HUES6 (cell line): ENCODE data around the gene RPS6KB2.
A peak's percentile ranks its signal among the peaks of the same experiment; 100 is the strongest.
"Not testable (repeated sequence)": the region's sequence is repeated elsewhere in the genome, so short reads cannot be mapped to it uniquely, and the experiment has no call there.

Experiments used
- H3K27ac ChIP-seq: 2 replicates; pipeline ENCODE4 v1.7.0; 2013; ENCODE audit warnings: low read depth, mild to moderate bottlenecking, low read length, inconsistent platforms
- H3K27me3 ChIP-seq: 2 replicates; pipeline ENCODE4 v1.6.1; 2013; ENCODE audit warnings: low read length; ENCODE audit not compliant: control insufficient read depth, insufficient read depth
- H3K36me3 ChIP-seq: 2 replicates; pipeline ENCODE4 v1.6.1; 2013; ENCODE audit warnings: low read length; ENCODE audit not compliant: control insufficient read depth, insufficient read depth
- H3K4me1 ChIP-seq: 2 replicates; pipeline ENCODE4 v1.6.1; 2013; ENCODE audit warnings: low read length; ENCODE audit not compliant: control insufficient read depth, insufficient read depth
- H3K4me3 ChIP-seq: 2 replicates; pipeline ENCODE4 v1.5.1; 2013; ENCODE audit warnings: low read depth, low read length
- H3K9ac ChIP-seq: one replicate; pipeline ENCODE4 v1.6.1; 2013; ENCODE audit warnings: mild to moderate bottlenecking, low read length
- H3K9me3 ChIP-seq: 2 replicates; pipeline ENCODE4 v1.6.1; 2013; ENCODE audit warnings: low read depth, low read length; ENCODE audit not compliant: control insufficient read depth, insufficient read depth

The RPS6KB2 gene

DNA sequence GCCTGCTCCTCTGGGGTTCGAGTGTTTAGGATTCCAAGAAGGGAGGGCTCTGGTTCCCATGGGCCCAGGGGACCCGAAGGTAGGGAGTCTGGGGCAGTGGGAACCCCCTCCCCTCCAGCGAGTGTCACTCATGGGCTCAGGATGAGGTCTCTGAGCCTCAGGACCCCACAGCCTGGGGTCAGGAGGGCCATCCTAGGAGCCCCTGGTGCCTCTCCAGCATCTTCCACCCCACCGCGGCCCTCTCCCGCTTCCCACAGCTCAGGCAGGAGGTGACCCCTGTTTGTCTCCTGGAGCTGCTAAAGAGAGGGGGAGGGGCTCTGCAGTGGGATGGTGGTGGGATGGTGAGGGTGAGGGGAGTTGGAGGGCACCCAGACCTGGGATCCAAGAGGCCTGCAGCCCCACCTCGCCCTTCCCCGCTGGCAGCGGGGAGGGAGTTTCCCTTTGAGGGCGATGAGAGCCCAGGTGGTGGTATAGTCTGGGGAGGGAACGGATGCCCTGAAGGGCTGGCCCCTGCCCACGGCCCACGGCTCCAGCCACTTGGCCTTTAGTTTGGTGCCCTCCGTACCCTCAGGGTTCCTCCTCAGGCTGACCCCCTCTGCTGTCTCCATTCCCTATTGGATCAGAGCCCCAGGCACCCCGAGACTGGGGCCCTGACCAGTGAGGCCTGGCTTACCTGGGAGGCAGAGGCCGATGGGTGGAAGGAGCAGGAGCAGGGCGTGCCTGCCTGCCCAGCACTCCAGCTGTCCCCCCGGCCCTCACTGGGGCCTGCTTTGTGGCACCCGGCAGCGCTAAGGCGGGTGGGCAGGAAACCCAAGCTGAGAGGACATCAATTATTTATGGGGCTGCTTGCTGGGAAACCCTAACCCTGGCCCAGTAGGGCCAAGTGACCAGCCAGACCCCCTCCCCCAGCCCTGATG is 25.8 kb downstream of the RPS6KB2 start:
- no peaks in the 10 kb centered on the region; the same call in 1 of the 2 replicates for H3K27me3 ChIP-seq
- H3K4me3 ChIP-seq: no peak overlapping the region
- no peaks in the 10 kb centered on the region for H3K4me1 ChIP-seq
- H3K9ac ChIP-seq: no peak overlapping the region
- no peaks in the 10 kb centered on the region for H3K36me3 ChIP-seq
- H3K9me3 ChIP-seq: no peaks in the 10 kb centered on the region
- no peak overlapping the region for H3K27ac ChIP-seq

DNA sequence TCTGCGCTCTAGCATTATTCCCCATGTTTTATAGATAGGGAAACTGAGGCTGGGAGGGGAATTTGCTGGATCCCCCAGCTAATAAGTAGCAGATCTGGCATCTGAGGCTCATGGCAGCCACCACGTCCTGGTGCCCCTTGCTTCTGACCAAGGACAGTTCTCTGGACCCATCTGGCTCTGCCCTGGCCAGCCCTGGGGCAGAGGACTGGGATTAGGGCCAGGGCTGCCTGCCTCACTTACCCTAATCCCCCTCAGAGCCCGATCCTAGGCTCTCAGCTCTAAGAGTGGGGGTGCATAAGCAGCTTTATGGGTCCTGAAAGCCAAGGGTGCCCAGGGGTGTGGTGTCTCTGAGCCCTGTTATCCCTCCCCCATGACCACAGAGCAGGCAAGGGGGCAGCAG is 26.8 kb downstream of the RPS6KB2 start, which contains the start of gene CABP4:
Gene CABP4 (plus strand): TSS at position 301 of the 400 bp plus-strand sequence. CDS start 70 bp downstream, at position 371.
- no peak within 1 kb of the TSS for H3K4me3 ChIP-seq
- H3K27ac ChIP-seq: no peak within 1 kb of the TSS
- no peaks in the 10 kb centered on the region for H3K36me3 ChIP-seq
- H3K27me3 ChIP-seq: no peaks in the 10 kb centered on the region; the same call in 1 of the 2 replicates
- no peak within 1 kb of the TSS for H3K9ac ChIP-seq
- no peaks in the 10 kb centered on the region for H3K9me3 ChIP-seq
- no peaks in the 10 kb centered on the region for H3K4me1 ChIP-seq

GRCh38 chr11:67456068-67456705 is 27.9 kb downstream of the RPS6KB2 start:
- H3K36me3 ChIP-seq: no peaks in the 10 kb centered on the region
- no peak overlapping the region for H3K27ac ChIP-seq
- H3K9me3 ChIP-seq: no peaks in the 10 kb centered on the region
- no peak overlapping the region for H3K9ac ChIP-seq
- H3K27me3 ChIP-seq: no peaks in the 10 kb centered on the region; the same call in 1 of the 2 replicates
- no peak overlapping the region for H3K4me3 ChIP-seq
- no peaks in the 10 kb centered on the region for H3K4me1 ChIP-seq

DNA sequence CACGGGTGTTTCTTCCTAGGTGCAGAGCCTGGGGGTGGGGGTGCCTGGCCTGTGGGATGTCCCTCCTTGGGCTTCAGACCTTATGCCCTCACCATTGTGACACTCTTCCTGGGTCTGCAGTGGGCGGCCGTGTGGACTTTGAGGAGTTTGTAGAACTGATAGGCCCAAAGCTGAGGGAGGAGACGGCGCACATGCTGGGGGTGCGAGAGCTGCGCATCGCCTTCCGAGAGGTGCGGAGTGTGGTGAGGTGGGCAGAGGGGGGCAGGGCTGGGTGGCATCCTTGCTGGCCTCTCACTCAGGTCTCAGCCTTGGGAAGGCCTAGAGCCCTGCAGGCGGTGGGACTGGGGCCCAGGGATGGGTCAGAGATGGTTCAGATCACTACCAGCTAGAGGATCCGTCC is 29.2 kb downstream of the RPS6KB2 start:
- Histone ChIP-seq H3K27ac (no peak overlapping the region), H3K36me3 (no peaks in the 10 kb centered on the region), H3K9ac (no peak overlapping the region), H3K9me3 (no peaks in the 10 kb centered on the region), H3K27me3 (no peaks in the 10 kb centered on the region; the same call in 1 of the 2 replicates), H3K4me3 (no peak overlapping the region), H3K4me1 (no peaks in the 10 kb centered on the region)

- Histone ChIP-seq H3K4me1 (no peaks in the 10 kb centered on the region), H3K27me3 (no peaks in the 10 kb centered on the region; the same call in 1 of the 2 replicates), H3K9ac (no peak overlapping the region), H3K27ac (no peak overlapping the region), H3K4me3 (no peak overlapping the region), H3K36me3 (no peaks in the 10 kb centered on the region), H3K9me3 (no peaks in the 10 kb centered on the region)
Observed at GRCh38 chr11:67458266-67458665, 30.0 kb downstream of the RPS6KB2 start.

DNA sequence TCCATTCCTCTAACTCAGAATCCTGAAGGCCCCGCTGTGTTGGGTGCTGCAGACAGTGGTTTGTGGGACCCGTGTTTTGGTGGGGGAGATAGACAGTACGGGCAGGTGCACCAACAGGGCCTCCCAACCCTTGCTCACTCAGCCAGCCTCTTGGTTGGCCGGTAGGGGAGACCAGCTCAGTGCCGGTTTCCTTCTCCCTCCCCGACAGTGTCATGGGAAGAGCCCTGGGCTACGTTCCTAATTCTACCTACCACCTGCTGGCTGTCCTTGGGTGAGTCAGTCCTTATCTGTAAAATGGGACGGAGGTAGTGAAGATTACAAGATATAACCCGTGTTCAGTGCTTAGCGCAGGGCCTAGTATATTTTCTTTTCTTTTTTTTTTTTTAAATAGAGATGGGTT is 34.9 kb downstream of the RPS6KB2 start:
- Histone ChIP-seq H3K4me3 (no peak overlapping the region), H3K9ac (no peak overlapping the region), H3K27me3 (no peaks in the 10 kb centered on the region), H3K36me3 (no peaks in the 10 kb centered on the region), H3K4me1 (peaks cover 17% of the 10 kb centered on the region), H3K27ac (no peak overlapping the region), H3K9me3 (no peaks in the 10 kb centered on the region)

DNA sequence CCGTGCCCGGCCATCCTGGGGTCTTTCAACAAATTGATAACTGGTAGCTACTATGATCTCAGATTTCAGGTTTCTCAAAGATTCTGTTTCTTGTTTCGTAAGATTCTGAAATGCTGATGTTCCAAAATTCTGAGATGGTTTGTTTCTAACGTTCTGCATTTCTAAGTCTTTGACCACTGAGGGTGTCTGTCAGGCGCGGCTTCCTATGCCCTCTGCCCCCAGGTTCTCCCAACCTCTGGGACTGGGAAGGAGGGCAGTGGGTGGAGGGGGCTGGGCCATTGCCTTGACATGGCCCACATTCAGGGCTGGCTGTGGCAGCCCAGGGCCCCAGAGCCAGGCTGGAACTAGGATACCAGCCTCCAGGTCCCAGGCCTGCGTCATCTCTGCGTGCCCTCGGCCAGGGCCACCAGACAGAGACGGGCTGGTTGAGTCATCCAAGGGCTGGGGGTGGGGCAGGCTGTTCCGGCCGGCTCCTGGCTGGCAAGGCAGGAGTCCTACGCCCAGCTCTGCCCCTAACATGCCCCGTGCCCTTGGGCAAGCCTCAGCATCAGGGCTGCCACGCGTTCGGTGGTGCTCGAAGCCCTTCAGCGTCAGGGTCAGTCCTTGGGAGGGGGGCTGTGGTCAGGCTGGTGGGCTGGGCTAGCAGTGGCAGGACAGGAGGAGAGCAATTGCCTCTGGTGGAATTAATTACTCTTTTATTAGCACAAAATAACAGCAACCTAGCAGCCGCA is 35.6 kb downstream of the RPS6KB2 start:
- Histone ChIP-seq H3K27ac (peak overlapping the region; percentile 34; the same call in 1 of the 2 replicates), H3K4me1 (peaks cover 19% of the 10 kb centered on the region), H3K27me3 (no peaks in the 10 kb centered on the region), H3K4me3 (peak overlapping the region; percentile 44), H3K9ac (peak overlapping the region; percentile 57), H3K9me3 (no peaks in the 10 kb centered on the region), H3K36me3 (no peaks in the 10 kb centered on the region)

- H3K27ac ChIP-seq: peak overlapping the region; percentile 69
- H3K36me3 ChIP-seq: no peaks in the 10 kb centered on the region
- H3K9me3 ChIP-seq: no peaks in the 10 kb centered on the region
- peaks cover 19% of the 10 kb centered on the region for H3K4me1 ChIP-seq
- H3K9ac ChIP-seq: peak overlapping the region; percentile 75
- H3K4me3 ChIP-seq: peak overlapping the region; percentile 78
- no peaks in the 10 kb centered on the region for H3K27me3 ChIP-seq
Observed at GRCh38 chr11:67464411-67465188, 36.3 kb downstream of the RPS6KB2 start.

DNA sequence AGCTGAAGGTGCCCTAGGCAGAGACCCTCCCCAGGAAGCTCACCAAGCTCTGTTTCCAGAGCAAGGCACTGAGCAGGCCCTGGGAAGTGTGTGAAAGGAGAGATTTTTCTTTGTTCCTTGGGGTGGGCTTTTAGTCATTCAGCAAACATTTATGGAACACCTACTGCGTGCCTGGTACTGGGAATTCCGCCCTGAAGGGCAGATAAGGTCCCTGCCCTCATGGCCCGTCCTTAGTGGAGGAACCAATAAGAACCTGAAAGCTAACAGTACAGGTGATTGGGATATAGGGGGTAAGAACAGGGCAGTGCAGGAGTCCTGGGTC is 36.9 kb downstream of the RPS6KB2 start:
- Histone ChIP-seq H3K36me3 (no peaks in the 10 kb centered on the region), H3K4me1 (peaks cover 19% of the 10 kb centered on the region), H3K27ac (peak overlapping the region; percentile 69), H3K4me3 (peak overlapping the region; percentile 78), H3K9ac (peak overlapping the region; percentile 75), H3K27me3 (no peaks in the 10 kb centered on the region), H3K9me3 (no peaks in the 10 kb centered on the region)

- not testable (repeated sequence) for H3K27ac ChIP-seq, H3K9me3 ChIP-seq, H3K36me3 ChIP-seq, H3K27me3 ChIP-seq
- Histone ChIP-seq H3K9ac (peak overlapping the region; percentile 75), H3K4me3 (peak overlapping the region; percentile 78), H3K4me1 (peaks cover 19% of the 10 kb centered on the region)
Observed at GRCh38 chr11:67465530-67465929, 37.2 kb downstream of the RPS6KB2 start.
